ENCODE data around the gene ETV6.

- no peak for TF ChIP-seq CTCF (conservative IDR thresholded peaks at IDR 0.05; ENCODE audit: low read length)
- TF ChIP-seq EZH2phosphoT487 (IDR thresholded peaks at IDR 0.05; ENCODE audit: borderline replicate concordance, low read depth, low read length), result no peak
Observed at GRCh38 chr12:11761869-11762567, 112.5 kb downstream of the ETV6 start.
